Peyer's patch (tissue), 4 donors: Measurements from ENCODE around the gene OLA1.

Experiments
- POLR2A ChIP-seq, 2 donors: fragments of 450-650 bp; IDR thresholded peaks; one replicate each; pipeline ENCODE4 v1.5.1; 2017; ENCODE audit warnings: antibody characterized with exemption in 2 of 2, mild to moderate bottlenecking in 2 of 2, moderate library complexity in 2 of 2
- TF ChIP-seq, protein P1 (sequence below), 6 experiments: fragments of 450-650 bp in 4 of 6; fragments of 200-600 bp in 2 of 6; sonication (generic) in 1 of 6; IDR thresholded peaks; one replicate each; pipeline ENCODE4 v1.5.1; 2017 to 2019; ENCODE audit warnings: antibody characterized with exemption in 6 of 6, mild to moderate bottlenecking in 3 of 6, moderate library complexity in 1 of 6

GRCh38 chr2:174028935-174029334 lies 219.4 kb downstream of the OLA1 start:
- TF ChIP-seq, protein P1, sequence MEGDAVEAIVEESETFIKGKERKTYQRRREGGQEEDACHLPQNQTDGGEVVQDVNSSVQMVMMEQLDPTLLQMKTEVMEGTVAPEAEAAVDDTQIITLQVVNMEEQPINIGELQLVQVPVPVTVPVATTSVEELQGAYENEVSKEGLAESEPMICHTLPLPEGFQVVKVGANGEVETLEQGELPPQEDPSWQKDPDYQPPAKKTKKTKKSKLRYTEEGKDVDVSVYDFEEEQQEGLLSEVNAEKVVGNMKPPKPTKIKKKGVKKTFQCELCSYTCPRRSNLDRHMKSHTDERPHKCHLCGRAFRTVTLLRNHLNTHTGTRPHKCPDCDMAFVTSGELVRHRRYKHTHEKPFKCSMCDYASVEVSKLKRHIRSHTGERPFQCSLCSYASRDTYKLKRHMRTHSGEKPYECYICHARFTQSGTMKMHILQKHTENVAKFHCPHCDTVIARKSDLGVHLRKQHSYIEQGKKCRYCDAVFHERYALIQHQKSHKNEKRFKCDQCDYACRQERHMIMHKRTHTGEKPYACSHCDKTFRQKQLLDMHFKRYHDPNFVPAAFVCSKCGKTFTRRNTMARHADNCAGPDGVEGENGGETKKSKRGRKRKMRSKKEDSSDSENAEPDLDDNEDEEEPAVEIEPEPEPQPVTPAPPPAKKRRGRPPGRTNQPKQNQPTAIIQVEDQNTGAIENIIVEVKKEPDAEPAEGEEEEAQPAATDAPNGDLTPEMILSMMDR (IDR thresholded peaks at IDR 0.05) = no peak
- no peak for TF ChIP-seq POLR2A (IDR thresholded peaks at IDR 0.05)
